ENCODE measurements around the gene GPC5.
"Not testable (repeated sequence)": the region's sequence is repeated elsewhere in the genome, so short reads cannot be mapped to it uniquely, and the experiment has no call there.

GPC5 gene

GRCh38 chr13:91398413-91399188, at the start of gene GPC5:
Gene GPC5 (plus strand): TSS chr13:91398621.
- peak; percentile 65 for DNase-seq (ENCODE audit: low spot score)

- peak; percentile 82 for DNase-seq (ENCODE audit: low spot score)
Measured at GRCh38 chr13:91348906-91349435, 49.5 kb upstream of the GPC5 start.

- DNase-seq (ENCODE audit: low spot score): no peak
Measured at GRCh38 chr13:91349992-91350911, 48.2 kb upstream of the GPC5 start.

GRCh38 chr13:91351123-91351522, 47.3 kb upstream of the GPC5 start:
- DNase-seq (ENCODE audit: low spot score): no peak

GRCh38 chr13:91351980-91352379, 46.4 kb upstream of the GPC5 start:
- no peak for DNase-seq (ENCODE audit: low spot score)

- DNase-seq (ENCODE audit: low spot score): not testable (repeated sequence)
Measured at GRCh38 chr13:91352891-91353290, 45.5 kb upstream of the GPC5 start.

GRCh38 chr13:91353494-91353893, 44.9 kb upstream of the GPC5 start:
- DNase-seq (ENCODE audit: low spot score): no peak

- DNase-seq (ENCODE audit: low spot score): no peak
Measured at GRCh38 chr13:91355099-91355825, 43.2 kb upstream of the GPC5 start.

GRCh38 chr13:91355826-91356710, 42.4 kb upstream of the GPC5 start:
- DNase-seq (ENCODE audit: low spot score): no peak

- no peak for DNase-seq (ENCODE audit: low spot score)
Measured at GRCh38 chr13:91356919-91357612, 41.4 kb upstream of the GPC5 start.

- no peak for DNase-seq (ENCODE audit: low spot score)
Measured at GRCh38 chr13:91357613-91358386, 40.6 kb upstream of the GPC5 start.

- DNase-seq (ENCODE audit: low spot score): no peak
Measured at GRCh38 chr13:91358387-91358782, 40.0 kb upstream of the GPC5 start.

- DNase-seq (ENCODE audit: low spot score): no peak
Measured at GRCh38 chr13:91359111-91359510, 39.3 kb upstream of the GPC5 start.

- DNase-seq (ENCODE audit: low spot score): no peak
Measured at GRCh38 chr13:91359631-91360030, 38.8 kb upstream of the GPC5 start.

GRCh38 chr13:91360246-91360751, 38.1 kb upstream of the GPC5 start:
- DNase-seq (ENCODE audit: low spot score): no peak

GRCh38 chr13:91361755-91362271, 36.6 kb upstream of the GPC5 start:
- DNase-seq (ENCODE audit: low spot score): no peak

GRCh38 chr13:91362908-91363307, 35.5 kb upstream of the GPC5 start:
- DNase-seq (ENCODE audit: low spot score): no peak

- no peak for DNase-seq (ENCODE audit: low spot score)
Measured at GRCh38 chr13:91368101-91368500, 30.3 kb upstream of the GPC5 start.
